ENCODE results near the gene ELMO1.

GRCh38 chr7:36860681-36861080, 588.0 kb downstream of the ELMO1 start:
- no peak for TF ChIP-seq FOXM1 (IDR thresholded peaks at IDR 0.05; ENCODE audit: borderline replicate concordance)
- no peak for TF ChIP-seq ZNF384 (IDR thresholded peaks at IDR 0.05)
- TF ChIP-seq SP1 (IDR thresholded peaks at IDR 0.05): no peak
- TF ChIP-seq L3MBTL2 (conservative IDR thresholded peaks at IDR 0.05): no peak
- no peak for TF ChIP-seq FOXK2 (IDR thresholded peaks at IDR 0.05)
- TF ChIP-seq NFRKB (IDR thresholded peaks at IDR 0.05): no peak
- no peak for TF ChIP-seq BHLHE40 (IDR thresholded peaks at IDR 0.05; ENCODE audit: borderline replicate concordance)
